Epithelial cell of proximal tubule (primary cell): Measurements from ENCODE around the gene SH2D5. TPM values are rescaled to one million over a fixed set of nuclear protein-coding genes. Genes with fewer than 3 reads are reported as not detected.

ENCODE experiments used
- DNase-seq: peaks from one replicate; pipeline ENCODE4 v3.0.0-alpha.2; 2011; ENCODE audit warnings: low read depth
- H3K4me3 ChIP-seq: 2 replicates; pipeline ENCODE4 v1.5.1; 2011; ENCODE audit warnings: low read depth, mild to moderate bottlenecking, low read length
- CTCF ChIP-seq: conservative IDR thresholded peaks from 2 replicates; pipeline ENCODE4 v1.5.1; 2012; ENCODE audit warnings: low read depth, mild to moderate bottlenecking, low read length
- total RNA-seq: library from RNA; depleted of rRNA; stranded (reverse); fragments of >200 nt; gene quantifications from 2 replicates; pipeline ENCODE4 v1.2.3, GENCODE V29; 2015

SH2D5 gene
- total RNA-seq, 1 donor from 2014 or later, result 15.2 TPM

GRCh38 chr1:20717452-20718342 is 14.8 kb downstream of the SH2D5 start, which contains the start of gene KIF17:
Gene KIF17, minus strand, starts transcription at chr1:20718007. Its CDS starts 301 bp downstream, at chr1:20717706.
- no peak for DNase-seq
- TF ChIP-seq CTCF, result no peak
- peak within 1 kb of the TSS; percentile 55 for H3K4me3 ChIP-seq

- H3K4me3 ChIP-seq, result no peak overlapping the region
- no peak for DNase-seq
- TF ChIP-seq CTCF, result no peak
Observed at GRCh38 chr1:20716232-20716631, 16.3 kb downstream of the SH2D5 start.

GRCh38 chr1:20715406-20715805 is 17.1 kb downstream of the SH2D5 start:
- no peak overlapping the region for H3K4me3 ChIP-seq
- TF ChIP-seq CTCF, result no peak
- no peak for DNase-seq

- no peak for DNase-seq
- no peak for TF ChIP-seq CTCF
- H3K4me3 ChIP-seq, result no peak overlapping the region
Observed at GRCh38 chr1:20713440-20713839, 19.1 kb downstream of the SH2D5 start.

GRCh38 chr1:20712215-20712577 is 20.3 kb downstream of the SH2D5 start:
- DNase-seq, result no peak
- H3K4me3 ChIP-seq, result no peak overlapping the region
- TF ChIP-seq CTCF, result no peak

- TF ChIP-seq CTCF, result peak; percentile 24
- no peak for DNase-seq
- H3K4me3 ChIP-seq, result no peak overlapping the region
Observed at GRCh38 chr1:20711285-20712214, 21.0 kb downstream of the SH2D5 start.
